Measurements from ENCODE around the gene BTBD17. TPM values are rescaled to one million over a fixed set of nuclear protein-coding genes. Genes with fewer than 3 reads are reported as not detected.

Gene BTBD17
- total RNA-seq, 1 experiment from 2014 or later, result not detected

GRCh38 chr17:74383141-74383540 lies 21.5 kb upstream of the BTBD17 start (continued):
- no peak for TF ChIP-seq ZBTB33 (IDR thresholded peaks at IDR 0.05; ENCODE audit: extremely low read depth, insufficient replicate concordance, low read length)
- TF ChIP-seq TCF7L2 (IDR thresholded peaks at IDR 0.05; ENCODE audit: borderline replicate concordance, extremely low read depth, insufficient read depth, insufficient read length), result no peak

- Histone ChIP-seq H3K4me1 (ENCODE audit: control insufficient read depth in 1 of 2, insufficient read depth in 2 of 2, low read length in 2 of 2) (peaks cover 19 to 26% of the 10 kb centered on the region in 2 experiments), H3K9me2 (ENCODE audit: insufficient read depth) (no peaks in the 10 kb centered on the region), H3K79me2 (ENCODE audit: insufficient read depth, low read length) (no peaks in the 10 kb centered on the region), H3K27me3 (ENCODE audit: insufficient read depth, low read length) (peaks cover 4% of the 10 kb centered on the region; the same call in 1 of the 2 replicates), H3K9ac (ENCODE audit: low read length) (no peak overlapping the region), H3K9me3 (ENCODE audit: control insufficient read depth in 1 of 2, insufficient read depth in 1 of 2, low read depth in 1 of 2, low read length in 2 of 2) (no peaks in the 10 kb centered on the region), H3K36me3 (ENCODE audit: control insufficient read depth in 1 of 2, insufficient read depth in 2 of 2, low read length in 2 of 2) (no peaks in the 10 kb centered on the region), H3K4me2 (ENCODE audit: low read length) (peak overlapping the region; percentile 76), H2AFZ (ENCODE audit: low read depth, low read length, poor library complexity, severe bottlenecking) (no peak overlapping the region), H3K27ac (ENCODE audit: low read depth, low read length) (no peak overlapping the region), H3K4me3 (replicated peaks in 1 of 2; ENCODE audit: low read depth in 1 of 2, low read length in 2 of 2) (no peak overlapping the region), H4K20me1 (ENCODE audit: insufficient read depth) (no peaks in the 10 kb centered on the region)
- ChIA-PET CTCF (interaction anchor here (0.7 to 5.0 kb wide), 16 partner anchors 12 to 356 kb away, joined by 3 to 114 read pairs (median 11); partner anchors contain the start of genes BTBD17, CD300H, CD300LB and GPR142), POLR2A (interaction anchor here (1.1 to 3.4 kb wide), 3 partner anchors 12 to 75 kb away, joined by 3 to 27 read pairs (median 3); no protein-coding TSS in a partner anchor), RAD21 (ENCODE audit: low non-redundant PET in 1 of 2, low total read pairs in 2 of 2, uncharacterized antibody in 2 of 2, unreplicated experiment in 2 of 2) (interaction anchor here (0.7 to 3.0 kb wide), 6 partner anchors 36 to 241 kb away, joined by 3 to 61 read pairs (median 16); no protein-coding TSS in a partner anchor)
- DNase-seq (ENCODE audit: low read depth, low spot score) (no peak), ATAC-seq (no peak)
- intact Hi-C loops (cut with micrococcal nuclease), result no loop called here
- BruUV-seq (replicated peaks), result no TSS peak
- TF ChIP-seq FOSL1 (IDR thresholded peaks at IDR 0.05; ENCODE audit: low read depth), result no peak
These were observed 19.5 kb upstream of the BTBD17 start for GRCh38 chr17:74380959-74381808.

Data from HCT116 (cell line).